NOMO-1 (cell line): ENCODE data around the gene CDK5RAP2.

Experiments used
- DNase-seq, 2 experiments: peaks; one replicate each; lab custom pipeline; 2025; ENCODE audit not compliant: unreplicated experiment in 2 of 2; lab: John Stamatoyannopoulos, UW

The CDK5RAP2 gene

GRCh38 chr9:120368799-120369198, 211.2 kb downstream of the CDK5RAP2 start:
- DNase-seq: no peak

GRCh38 chr9:120366644-120367019, 213.3 kb downstream of the CDK5RAP2 start:
- no peak for DNase-seq

GRCh38 chr9:120365386-120365785, 214.6 kb downstream of the CDK5RAP2 start:
- peak in 1 of 2 experiments; percentile 31 for DNase-seq

- no peak for DNase-seq
These were observed 216.3 kb downstream of the CDK5RAP2 start for GRCh38 chr9:120363697-120364096.

GRCh38 chr9:120362446-120362845, 217.5 kb downstream of the CDK5RAP2 start:
- DNase-seq: no peak

- no peak for DNase-seq
These were observed 218.4 kb downstream of the CDK5RAP2 start for GRCh38 chr9:120361551-120361950.

GRCh38 chr9:120360510-120360909, 219.5 kb downstream of the CDK5RAP2 start:
- DNase-seq: no peak

GRCh38 chr9:120360046-120360445, 219.9 kb downstream of the CDK5RAP2 start:
- DNase-seq: no peak

- no peak for DNase-seq
These were observed 221.1 kb downstream of the CDK5RAP2 start for GRCh38 chr9:120358877-120359276.

- no peak for DNase-seq
These were observed 226.5 kb downstream of the CDK5RAP2 start for GRCh38 chr9:120353506-120353905.

GRCh38 chr9:120351106-120351505, 228.9 kb downstream of the CDK5RAP2 start:
- DNase-seq: no peak

- no peak for DNase-seq
These were observed 229.4 kb downstream of the CDK5RAP2 start for GRCh38 chr9:120350596-120350995.

- peak in 1 of 2 experiments; percentile 8 for DNase-seq
These were observed 231.0 kb downstream of the CDK5RAP2 start for GRCh38 chr9:120348951-120349429.

- DNase-seq: no peak
These were observed 234.6 kb downstream of the CDK5RAP2 start for GRCh38 chr9:120345379-120345778.

GRCh38 chr9:120344230-120344629, 235.7 kb downstream of the CDK5RAP2 start:
- DNase-seq: no peak

GRCh38 chr9:120343416-120343815, 236.6 kb downstream of the CDK5RAP2 start:
- DNase-seq: no peak
